UCSD-AML1 (cell line): Measurements from ENCODE around the gene ATP1A3.
"Not testable (repeated sequence)": the region's sequence is repeated elsewhere in the genome, so short reads cannot be mapped to it uniquely, and the experiment has no call there.

Experiments used
- DNase-seq: peaks from one replicate; lab custom pipeline; 2025; ENCODE audit not compliant: unreplicated experiment; lab: John Stamatoyannopoulos, UW

Gene ATP1A3

GRCh38 chr19:42012747-42013146 lies 18.7 kb upstream of the ATP1A3 start:
- not testable (repeated sequence) for DNase-seq

- no peak for DNase-seq
Observed at GRCh38 chr19:42010245-42011126, 16.5 kb upstream of the ATP1A3 start.

- DNase-seq, result no peak
Observed at GRCh38 chr19:42006569-42006968, 12.5 kb upstream of the ATP1A3 start.

- DNase-seq, result no peak
Observed at GRCh38 chr19:42005504-42005903, 11.5 kb upstream of the ATP1A3 start.

GRCh38 chr19:42003506-42004294 lies 9.7 kb upstream of the ATP1A3 start:
- DNase-seq, result no peak

- no peak for DNase-seq
Observed at GRCh38 chr19:41999878-42000208, 5.8 kb upstream of the ATP1A3 start.

- DNase-seq, result no peak
Observed at GRCh38 chr19:41999071-41999877, 5.2 kb upstream of the ATP1A3 start.

GRCh38 chr19:41998246-41999020 lies 4.4 kb upstream of the ATP1A3 start:
- DNase-seq, result no peak

GRCh38 chr19:41997851-41998229 lies 3.8 kb upstream of the ATP1A3 start:
- no peak for DNase-seq

GRCh38 chr19:41997121-41997850 lies 3.3 kb upstream of the ATP1A3 start:
- peak; percentile 33 for DNase-seq

GRCh38 chr19:41995959-41996797 lies 2.1 kb upstream of the ATP1A3 start:
- DNase-seq, result no peak

- no peak for DNase-seq
Observed at GRCh38 chr19:41994994-41995958, 1.2 kb upstream of the ATP1A3 start.

- DNase-seq, result no peak
Observed at GRCh38 chr19:41994521-41994971, 516 bp upstream of the ATP1A3 start.

- DNase-seq, result not testable (repeated sequence)
Observed at GRCh38 chr19:41991925-41992569, 2.0 kb downstream of the ATP1A3 start.

- DNase-seq, result no peak
Observed at GRCh38 chr19:41991025-41991424, 3.0 kb downstream of the ATP1A3 start.

GRCh38 chr19:41990615-41991014 lies 3.4 kb downstream of the ATP1A3 start:
- no peak for DNase-seq

- DNase-seq, result no peak
Observed at GRCh38 chr19:41990028-41990427, 4.0 kb downstream of the ATP1A3 start.
